DOHH2 (cell line): ENCODE data around the gene CNTNAP2.

ENCODE experiments used
- H3F3A ChIP-seq: fragments of 200-600 bp; sonication (generic), shearing (Covaris generic); 2 replicates; pipeline ENCODE4 v1.6.0; 2016; ENCODE audit warnings: antibody characterized with exemption, mild to moderate bottlenecking; ENCODE audit not compliant: control insufficient read depth, insufficient read depth
- H3K27ac ChIP-seq: fragments of 200-600 bp; sonication (generic); 2 replicates; pipeline ENCODE4 v1.5.1; 2014; ENCODE audit warnings: low read depth, mild to moderate bottlenecking, low read length, moderate library complexity
- H3K27me3 ChIP-seq: fragments of 200-600 bp; sonication (generic); 2 replicates; pipeline ENCODE4 v1.6.1; 2014; ENCODE audit warnings: mild to moderate bottlenecking, low read length, mixed read lengths; ENCODE audit not compliant: control insufficient read depth
- H3K36me3 ChIP-seq: fragments of 200-600 bp; sonication (generic); 2 replicates; pipeline ENCODE4 v1.6.1; 2014; ENCODE audit warnings: mild to moderate bottlenecking, low read length, moderate library complexity, mixed read lengths; ENCODE audit not compliant: control insufficient read depth
- H3K4me1 ChIP-seq: fragments of 200-600 bp; sonication (generic); 2 replicates; pipeline ENCODE4 v1.6.1; 2014; ENCODE audit warnings: mild to moderate bottlenecking, low read length, mixed read lengths; ENCODE audit not compliant: control insufficient read depth
- H3K4me2 ChIP-seq: fragments of 200-600 bp; sonication (generic); 2 replicates; pipeline ENCODE4 v1.6.0; 2014; ENCODE audit warnings: mild to moderate bottlenecking, low read length, moderate library complexity
- H3K4me3 ChIP-seq: fragments of 200-600 bp; sonication (generic); 2 replicates; pipeline ENCODE4 v1.5.1; 2014; ENCODE audit warnings: mild to moderate bottlenecking, low read length, mixed read lengths
- H3K79me2 ChIP-seq: fragments of 200-600 bp; sonication (generic); 2 replicates; pipeline ENCODE4 v1.6.1; 2014; ENCODE audit warnings: mild to moderate bottlenecking, low read length, mixed read lengths; ENCODE audit not compliant: control insufficient read depth
- H3K9me2 ChIP-seq: fragments of 200-600 bp; sonication (generic); replicated peaks from 2 replicates; pipeline ENCODE4 v1.6.1; 2014; ENCODE audit warnings: mild to moderate bottlenecking, low read length, mixed read lengths; ENCODE audit not compliant: control insufficient read depth
- H3K9me3 ChIP-seq: fragments of 200-600 bp; sonication (generic); 2 replicates; pipeline ENCODE4 v1.6.1; 2014; ENCODE audit warnings: antibody characterized with exemption, low read length, mixed read lengths; ENCODE audit not compliant: control insufficient read depth, insufficient read depth
- H4K20me1 ChIP-seq: fragments of 200-600 bp; sonication (generic); 2 replicates; pipeline ENCODE4 v1.6.0; 2014; ENCODE audit warnings: low read depth, mild to moderate bottlenecking, antibody characterized with exemption, low read length, moderate library complexity; ENCODE audit not compliant: control insufficient read depth, insufficient read depth
- EZH2phosphoT487 ChIP-seq: fragments of 200-600 bp; sonication (generic); IDR thresholded peaks from 2 replicates; pipeline ENCODE4 v1.6.1; 2017; ENCODE audit warnings: borderline replicate concordance, mild to moderate bottlenecking, antibody characterized with exemption, low read length, moderate library complexity, mixed read lengths
- TF ChIP-seq, protein P1 (sequence below): fragments of 200-600 bp; sonication (generic); IDR thresholded peaks from one replicate; pipeline ENCODE4 v1.5.1; 2014; ENCODE audit warnings: antibody characterized with exemption, mild to moderate bottlenecking, low read depth, low read length; ENCODE audit not compliant: poor library complexity, severe bottlenecking

CNTNAP2 gene

GRCh38 chr7:148222721-148223120, 2106.1 kb downstream of the CNTNAP2 start:
- Histone ChIP-seq H3K27ac (no peak overlapping the region), H3K27me3 (0 out of 2 replicates have a peak, but pooled peaks cover 2% of the 10 kb centered on the region), H3K36me3 (no peaks in the 10 kb centered on the region), H3K9me3 (no peaks in the 10 kb centered on the region), H3K9me2 (no peaks in the 10 kb centered on the region), H4K20me1 (no peaks in the 10 kb centered on the region), H3K4me2 (no peak overlapping the region), H3K4me1 (no peaks in the 10 kb centered on the region), H3K4me3 (no peak overlapping the region), H3K79me2 (no peaks in the 10 kb centered on the region), H3F3A (no peaks in the 10 kb centered on the region)
- TF ChIP-seq, protein P1, sequence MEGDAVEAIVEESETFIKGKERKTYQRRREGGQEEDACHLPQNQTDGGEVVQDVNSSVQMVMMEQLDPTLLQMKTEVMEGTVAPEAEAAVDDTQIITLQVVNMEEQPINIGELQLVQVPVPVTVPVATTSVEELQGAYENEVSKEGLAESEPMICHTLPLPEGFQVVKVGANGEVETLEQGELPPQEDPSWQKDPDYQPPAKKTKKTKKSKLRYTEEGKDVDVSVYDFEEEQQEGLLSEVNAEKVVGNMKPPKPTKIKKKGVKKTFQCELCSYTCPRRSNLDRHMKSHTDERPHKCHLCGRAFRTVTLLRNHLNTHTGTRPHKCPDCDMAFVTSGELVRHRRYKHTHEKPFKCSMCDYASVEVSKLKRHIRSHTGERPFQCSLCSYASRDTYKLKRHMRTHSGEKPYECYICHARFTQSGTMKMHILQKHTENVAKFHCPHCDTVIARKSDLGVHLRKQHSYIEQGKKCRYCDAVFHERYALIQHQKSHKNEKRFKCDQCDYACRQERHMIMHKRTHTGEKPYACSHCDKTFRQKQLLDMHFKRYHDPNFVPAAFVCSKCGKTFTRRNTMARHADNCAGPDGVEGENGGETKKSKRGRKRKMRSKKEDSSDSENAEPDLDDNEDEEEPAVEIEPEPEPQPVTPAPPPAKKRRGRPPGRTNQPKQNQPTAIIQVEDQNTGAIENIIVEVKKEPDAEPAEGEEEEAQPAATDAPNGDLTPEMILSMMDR = no peak
- TF ChIP-seq EZH2phosphoT487 = no peak

DNA sequence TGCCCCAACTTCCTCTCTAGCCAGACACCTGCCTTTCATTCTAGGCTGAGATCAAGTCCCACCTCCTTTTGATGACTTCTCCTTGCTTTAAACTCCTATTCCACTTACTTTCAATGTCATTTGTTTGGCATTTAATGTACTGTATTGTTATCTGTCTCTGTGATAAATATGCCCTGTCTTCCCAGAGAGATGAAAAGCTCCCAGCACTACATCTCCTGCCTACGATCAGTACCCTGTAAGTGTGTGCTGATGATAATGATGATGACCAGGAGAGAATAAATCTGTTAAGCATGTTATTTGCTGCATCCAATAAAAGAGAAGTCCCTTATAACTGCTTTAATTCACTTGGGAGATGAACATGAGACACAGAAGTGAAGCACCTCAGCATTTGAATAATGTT, 2106.6 kb downstream of the CNTNAP2 start:
- Histone ChIP-seq H3K9me3 (no peaks in the 10 kb centered on the region), H3K27me3 (0 out of 2 replicates have a peak, but pooled peaks cover 2% of the 10 kb centered on the region), H3K4me1 (no peaks in the 10 kb centered on the region), H3F3A (no peaks in the 10 kb centered on the region), H3K4me2 (no peak overlapping the region), H3K79me2 (no peaks in the 10 kb centered on the region), H3K36me3 (no peaks in the 10 kb centered on the region), H4K20me1 (no peaks in the 10 kb centered on the region), H3K4me3 (no peak overlapping the region), H3K9me2 (no peaks in the 10 kb centered on the region), H3K27ac (no peak overlapping the region)
- TF ChIP-seq, protein P1 = no peak
- TF ChIP-seq EZH2phosphoT487 = no peak

- no peaks in the 10 kb centered on the region for H3F3A ChIP-seq
- no peak overlapping the region for H3K4me3 ChIP-seq
- H3K27ac ChIP-seq = no peak overlapping the region
- no peaks in the 10 kb centered on the region for H3K4me1 ChIP-seq
- H3K79me2 ChIP-seq = no peaks in the 10 kb centered on the region
- no peaks in the 10 kb centered on the region for H3K36me3 ChIP-seq
- H4K20me1 ChIP-seq = no peaks in the 10 kb centered on the region
- TF ChIP-seq EZH2phosphoT487 = no peak
- TF ChIP-seq, protein P1 = no peak
- H3K4me2 ChIP-seq = no peak overlapping the region
- H3K9me3 ChIP-seq = no peaks in the 10 kb centered on the region
- H3K9me2 ChIP-seq = no peaks in the 10 kb centered on the region
- H3K27me3 ChIP-seq = 0 out of 2 replicates have a peak, but pooled peaks cover 2% of the 10 kb centered on the region
Observed at GRCh38 chr7:148223738-148224137, 2107.1 kb downstream of the CNTNAP2 start.

GRCh38 chr7:148230296-148230695, 2113.7 kb downstream of the CNTNAP2 start:
- H3K27ac ChIP-seq = no peak overlapping the region
- no peak for TF ChIP-seq EZH2phosphoT487
- TF ChIP-seq, protein P1 = no peak
- peaks cover 4% of the 10 kb centered on the region; the same call in 1 of the 2 replicates for H3K27me3 ChIP-seq
- H3K79me2 ChIP-seq = no peaks in the 10 kb centered on the region
- H3K9me3 ChIP-seq = no peaks in the 10 kb centered on the region
- H3F3A ChIP-seq = no peaks in the 10 kb centered on the region
- H3K4me3 ChIP-seq = no peak overlapping the region
- H3K4me2 ChIP-seq = no peak overlapping the region
- no peaks in the 10 kb centered on the region for H3K9me2 ChIP-seq
- no peaks in the 10 kb centered on the region for H4K20me1 ChIP-seq
- H3K4me1 ChIP-seq = no peaks in the 10 kb centered on the region
- no peaks in the 10 kb centered on the region for H3K36me3 ChIP-seq
